NCI-H460 (cell line): ENCODE data around the gene TP53I3. TPM values are rescaled to one million over a fixed set of nuclear protein-coding genes. Genes with fewer than 3 reads are reported as not detected.

Source experiments
- small RNA-seq, 2 experiments: library from RNA; depleted of rRNA; stranded (forward); fragments of <200 nt; gene quantifications; one replicate each; pipeline ENCODE3, GENCODE V24; 2014
- total RNA-seq: library from RNA; depleted of rRNA; stranded (reverse); fragments of >200 nt; shearing (Covaris generic); gene quantifications from 2 replicates; pipeline ENCODE4 v1.2.3, GENCODE V29; 2014; rRNA removed

TP53I3 gene
- total RNA-seq, 1 experiment from 2014 or later: 20.2 TPM

Small RNA genes lying within 50 kb of the gene (small RNA-seq; reads per million reads assigned to genes)
- gene RNU6-370P: 0 reads per million in 2 experiments

Other genes starting within 250 kb of the TP53I3 start
- gene ATAD2B, start 157.7 kb downstream of the TP53I3 start, total RNA-seq: 15.0 and 16.7 TPM in 2 replicates
- 18.6 and 21.9 TPM in 2 replicates for gene UBXN2A, start 144.4 kb downstream of the TP53I3 start, total RNA-seq
- gene MFSD2B, start 74.7 kb downstream of the TP53I3 start, total RNA-seq: 0.17 and 0.63 TPM in 2 replicates
- gene WDCP, start 37.4 kb downstream of the TP53I3 start, total RNA-seq: 9.2 and 9.8 TPM in 2 replicates
- 0.38 TPM in 1 of 2 replicates, not detected in the other for gene FKBP1B, start 35.1 kb downstream of the TP53I3 start, total RNA-seq
- gene SF3B6, start 8.5 kb downstream of the TP53I3 start, total RNA-seq: 282 and 312 TPM in 2 replicates
- gene PFN4, start 38.5 kb upstream of the TP53I3 start, total RNA-seq: 0.77 and 1.6 TPM in 2 replicates
- 1.3 and 2.5 TPM in 2 replicates for gene FAM228B, start 38.6 kb upstream of the TP53I3 start, total RNA-seq
- not detected in 2 replicates for gene FAM228A, start 90.2 kb upstream of the TP53I3 start, total RNA-seq